KG1 (cell line): ENCODE measurements around the gene SLC39A11.
A peak's percentile ranks its signal among the peaks of the same experiment; 100 is the strongest.
"Not testable (repeated sequence)": the region's sequence is repeated elsewhere in the genome, so short reads cannot be mapped to it uniquely, and the experiment has no call there.

ENCODE experiments used
- DNase-seq: peaks from one replicate; lab custom pipeline; 2025; lab: John Stamatoyannopoulos, UW

The SLC39A11 gene, protein sequence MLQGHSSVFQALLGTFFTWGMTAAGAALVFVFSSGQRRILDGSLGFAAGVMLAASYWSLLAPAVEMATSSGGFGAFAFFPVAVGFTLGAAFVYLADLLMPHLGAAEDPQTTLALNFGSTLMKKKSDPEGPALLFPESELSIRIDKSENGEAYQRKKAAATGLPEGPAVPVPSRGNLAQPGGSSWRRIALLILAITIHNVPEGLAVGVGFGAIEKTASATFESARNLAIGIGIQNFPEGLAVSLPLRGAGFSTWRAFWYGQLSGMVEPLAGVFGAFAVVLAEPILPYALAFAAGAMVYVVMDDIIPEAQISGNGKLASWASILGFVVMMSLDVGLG

DNA sequence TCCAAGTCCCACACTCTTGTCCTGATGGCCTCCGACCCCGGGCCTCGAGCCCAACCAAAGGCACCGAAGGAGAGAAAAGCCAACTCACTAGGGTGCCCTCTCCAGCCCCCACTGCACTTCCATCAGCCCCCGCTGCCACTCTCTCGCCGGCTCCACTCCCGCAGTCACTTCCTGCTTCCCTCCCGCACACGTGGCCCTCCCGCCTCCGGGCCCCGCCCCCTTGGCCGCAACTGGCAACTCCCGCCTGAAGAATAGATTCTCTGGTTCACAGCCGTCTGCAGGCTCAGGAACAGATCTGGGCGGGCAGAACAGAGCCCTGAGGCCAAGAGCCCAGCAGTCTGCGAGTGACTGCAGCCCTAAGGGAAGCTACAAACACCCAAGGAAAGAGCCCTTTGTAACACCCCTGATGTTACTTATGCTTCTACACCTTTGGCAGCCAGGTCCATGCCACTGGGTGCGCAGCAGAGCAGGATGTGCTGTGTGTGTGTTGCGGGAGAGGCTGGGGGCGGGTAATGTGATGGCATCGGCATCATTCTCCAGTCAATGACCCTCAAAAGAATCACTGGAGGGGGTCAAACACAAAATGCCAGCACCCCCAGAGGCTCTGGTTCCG is at the start of gene SLC39A11:
TSS of gene SLC39A11 (minus strand) at position 166 of the 613 bp plus-strand sequence. CDS start 3,924 bp downstream, outside the sequence.
- peak; percentile 89 for DNase-seq

DNA sequence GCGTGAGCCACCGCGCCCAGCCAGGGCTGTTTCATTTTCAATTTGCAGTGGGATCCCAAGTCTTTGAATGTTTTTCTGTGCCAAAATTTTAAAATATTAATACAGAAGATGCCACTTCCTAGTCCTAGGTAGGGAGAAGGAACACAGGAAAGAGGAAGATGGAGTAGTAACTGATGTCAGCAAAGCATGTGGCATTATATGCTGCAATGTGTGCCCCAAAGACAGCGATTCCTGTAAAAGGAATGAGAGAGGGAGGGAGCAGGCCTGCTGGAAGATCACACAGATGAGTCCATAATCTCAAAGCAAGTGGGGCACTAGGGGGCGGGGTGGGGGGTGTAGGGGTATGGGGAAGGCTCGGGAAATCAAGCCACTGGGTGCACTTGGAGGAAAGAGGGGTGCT is 48.9 kb upstream of the SLC39A11 start:
- no peak for DNase-seq

DNA sequence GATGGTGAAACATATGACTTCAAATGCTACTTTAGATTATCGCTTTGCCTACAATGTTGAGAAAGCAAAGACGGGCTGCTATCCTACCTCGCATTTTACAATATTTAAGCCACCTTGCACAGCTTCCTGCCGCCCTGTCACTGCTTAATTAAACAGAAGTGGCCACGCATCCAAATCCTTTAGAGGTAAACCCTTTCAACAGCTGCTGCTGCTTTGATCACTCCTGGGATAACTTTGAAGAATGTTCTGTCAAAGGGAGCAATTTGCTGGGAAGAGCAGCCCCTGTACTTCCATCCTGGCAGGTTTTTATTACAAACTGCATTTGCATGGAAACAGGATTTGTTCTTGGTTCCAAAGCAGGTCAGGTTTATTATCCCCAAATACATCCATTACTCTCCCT is 48.1 kb upstream of the SLC39A11 start:
- no peak for DNase-seq

DNA sequence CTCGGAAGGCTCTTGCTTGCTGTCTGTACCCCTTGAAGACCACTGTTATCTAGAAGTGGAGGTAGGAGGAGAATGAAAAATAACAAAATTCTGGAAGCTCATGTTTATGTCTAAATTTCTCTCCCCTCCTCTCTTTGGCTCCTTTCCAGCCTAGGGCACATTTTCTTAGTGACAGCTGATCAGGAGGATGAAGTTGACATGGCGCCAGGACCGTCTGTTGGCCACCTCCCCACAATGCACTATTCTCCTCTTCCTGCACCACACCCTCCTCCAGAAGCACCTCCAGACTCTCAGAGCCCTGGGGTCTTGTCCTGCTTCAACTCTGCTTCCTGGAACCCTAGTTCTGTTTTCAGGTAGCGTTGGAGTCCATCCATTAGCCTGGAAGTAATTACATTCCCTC is 46.8 kb upstream of the SLC39A11 start:
- DNase-seq: no peak

DNA sequence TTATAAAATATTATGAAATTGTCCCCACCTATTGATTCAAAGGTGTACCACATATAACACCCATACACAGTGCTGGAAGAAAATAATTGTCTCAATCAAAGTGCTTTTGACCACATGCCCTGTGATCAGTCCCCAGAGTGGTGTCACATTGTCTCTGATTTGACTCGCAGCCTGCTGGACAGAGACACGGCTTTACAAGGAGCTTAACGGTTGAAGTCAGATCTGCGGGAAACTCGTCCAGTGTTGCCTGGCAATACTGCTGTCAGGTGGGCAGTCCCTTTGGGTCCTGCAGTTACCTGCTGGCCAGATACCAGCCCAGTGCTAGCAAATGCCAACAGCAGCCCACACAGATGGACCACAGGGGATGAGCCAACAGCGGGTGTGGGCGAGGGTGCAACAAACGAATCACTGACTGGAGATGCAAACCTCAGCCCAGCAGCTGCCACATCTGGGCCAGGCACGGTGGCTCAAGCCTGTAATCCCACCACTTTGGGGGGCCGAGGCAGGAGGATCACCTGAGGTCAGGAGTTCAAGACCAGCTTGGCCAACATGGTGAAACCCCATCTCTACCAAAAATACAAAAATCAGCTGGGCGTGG is 46.2 kb upstream of the SLC39A11 start:
- no peak for DNase-seq

DNA sequence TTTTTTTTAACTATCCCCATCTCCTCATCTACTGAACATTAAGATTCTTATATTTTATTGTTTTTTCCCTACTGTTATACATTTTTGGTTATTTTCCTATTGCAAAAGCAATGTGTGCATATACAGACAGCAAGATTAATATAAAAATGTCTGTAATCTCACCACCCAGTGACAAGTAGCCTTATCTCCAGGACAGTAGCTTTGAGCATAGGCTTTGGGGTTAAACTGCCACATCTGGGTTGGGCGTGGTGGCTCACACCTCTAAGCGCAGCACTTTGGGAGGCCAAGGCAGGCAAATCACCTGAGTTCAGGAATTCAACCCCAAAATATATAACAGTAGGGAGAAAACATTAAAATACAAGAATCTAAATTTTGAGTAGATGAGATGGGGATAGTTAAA is 44.9 kb upstream of the SLC39A11 start:
- DNase-seq: no peak

DNA sequence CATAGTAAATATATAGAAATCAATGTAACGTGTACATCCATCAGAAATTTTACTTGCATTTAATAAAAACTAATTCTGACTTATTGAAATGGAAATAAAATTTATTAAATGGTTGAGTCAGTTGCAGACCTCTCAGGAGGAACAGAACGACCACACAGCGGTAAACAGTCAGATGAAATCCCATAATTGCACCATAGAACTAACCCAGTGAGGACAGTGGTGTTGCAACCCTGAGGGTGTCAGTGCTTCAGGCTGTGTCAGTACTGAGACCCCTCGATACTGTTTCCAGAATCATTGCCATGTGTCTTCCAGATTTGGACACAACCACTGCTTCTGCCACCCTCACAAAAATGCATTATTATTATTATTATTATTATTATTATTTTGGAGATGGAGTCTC is 43.3 kb upstream of the SLC39A11 start:
- no peak for DNase-seq

DNA sequence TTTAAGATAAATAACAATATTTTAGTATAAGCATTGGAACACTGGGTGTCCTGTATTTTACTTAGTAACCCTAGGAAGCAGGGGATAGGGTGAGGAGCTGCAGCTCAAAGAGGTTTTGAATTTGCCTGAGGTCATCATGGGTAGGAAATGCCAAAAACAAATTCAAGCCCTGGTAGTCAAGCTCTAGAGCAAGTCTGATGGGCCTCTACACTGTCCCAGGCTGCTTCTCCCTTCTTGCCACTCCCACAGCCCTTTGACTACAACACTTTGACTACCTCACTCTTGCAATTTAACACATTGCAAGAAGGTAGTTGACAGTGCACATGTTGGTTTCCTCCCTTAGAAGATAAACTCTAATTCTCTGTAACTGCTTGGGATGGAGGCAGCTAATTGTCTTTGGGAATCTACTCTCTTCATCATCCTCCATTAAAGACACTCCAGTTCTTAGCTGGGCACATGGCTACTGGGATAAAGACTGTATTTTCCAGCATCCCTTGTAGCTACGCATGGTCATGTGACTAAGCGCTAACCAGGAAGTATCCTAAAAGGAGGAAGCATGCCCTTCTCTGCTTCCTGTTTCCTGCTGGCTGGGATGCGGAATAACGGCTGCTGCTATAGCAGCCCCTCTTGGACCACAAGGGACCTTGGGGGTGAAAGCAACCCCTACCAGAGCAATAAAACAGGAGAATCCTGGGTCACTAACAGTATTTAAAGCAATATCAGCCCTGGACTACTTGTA is 41.6 kb upstream of the SLC39A11 start:
- no peak for DNase-seq

DNA sequence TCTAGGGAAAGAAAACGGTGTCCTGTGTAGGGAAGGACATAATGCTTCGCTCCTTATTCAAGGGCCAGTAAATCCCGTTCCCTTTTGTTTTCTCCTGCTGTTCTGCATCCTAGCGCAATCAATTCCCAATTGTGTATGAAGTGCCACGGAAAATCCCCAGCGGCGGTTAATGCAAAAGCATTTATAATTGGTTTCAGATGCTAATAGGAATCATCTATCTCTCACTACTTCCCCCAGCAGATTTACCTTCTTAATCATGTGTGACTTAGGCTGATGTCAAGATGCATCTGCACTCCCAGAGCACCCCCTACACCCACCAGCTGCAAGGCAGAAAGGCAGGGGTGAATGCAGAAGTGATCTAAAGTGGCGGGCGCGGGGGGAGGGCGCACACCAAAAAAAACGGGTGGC is 39.6 kb upstream of the SLC39A11 start:
- no peak for DNase-seq

DNA sequence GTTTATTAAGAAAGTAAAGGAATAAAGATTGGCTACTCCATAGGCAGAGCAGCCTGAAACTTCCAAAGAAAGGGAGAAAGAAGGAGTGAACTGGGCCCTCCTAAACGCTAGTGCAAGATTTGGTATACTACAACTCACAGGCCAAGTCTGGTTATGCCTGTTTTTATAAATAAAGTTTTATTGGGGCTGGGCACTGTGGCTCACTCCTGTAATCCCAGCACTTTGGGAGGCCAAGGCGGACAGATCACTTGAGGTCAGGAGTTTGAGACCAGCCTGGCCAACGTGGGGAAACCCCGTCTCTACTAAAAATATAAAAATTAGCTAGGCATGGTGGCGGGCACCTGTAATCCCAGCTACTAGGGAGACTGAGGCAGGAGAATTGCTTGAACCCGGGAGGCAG is 39.0 kb upstream of the SLC39A11 start:
- DNase-seq: not testable (repeated sequence)

DNA sequence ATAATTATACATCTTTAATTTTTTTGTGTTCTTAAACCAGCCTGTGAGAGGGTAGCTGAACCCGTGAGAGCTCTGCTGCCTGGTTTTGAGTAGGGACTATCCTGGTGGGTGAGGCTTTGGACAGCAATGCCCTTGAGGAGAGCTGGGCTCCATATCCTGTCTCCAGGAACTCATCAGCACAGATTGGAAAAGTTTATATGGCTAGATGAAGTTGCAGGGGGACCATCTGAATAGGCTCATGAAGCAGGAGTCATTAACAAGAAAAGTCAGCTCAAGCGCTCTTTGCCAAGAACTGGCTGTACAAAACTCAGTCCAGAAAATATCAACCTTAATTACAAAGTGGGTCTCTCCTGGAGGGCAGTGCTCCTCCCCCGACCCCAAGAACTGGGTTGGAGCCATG is 38.5 kb upstream of the SLC39A11 start:
- DNase-seq: no peak

DNA sequence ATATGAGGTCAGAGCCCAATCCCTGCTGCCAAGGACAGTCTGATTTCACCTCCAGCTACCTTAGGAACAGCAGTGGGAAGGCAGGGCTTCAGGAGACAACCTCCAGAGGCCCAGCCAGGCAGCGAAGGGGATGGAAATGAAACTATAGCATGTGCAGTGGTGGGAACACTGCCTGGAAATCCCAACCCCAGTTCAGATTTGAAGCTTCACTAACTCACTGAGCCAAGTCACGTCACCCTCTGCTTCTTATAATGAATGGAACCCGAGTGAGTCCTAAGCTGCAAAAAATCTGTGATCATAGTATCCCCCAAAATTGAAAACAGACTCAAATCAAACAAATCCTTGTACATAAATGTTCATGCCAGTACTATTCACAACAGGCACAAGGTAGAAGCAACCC is 36.0 kb upstream of the SLC39A11 start:
- no peak for DNase-seq

DNA sequence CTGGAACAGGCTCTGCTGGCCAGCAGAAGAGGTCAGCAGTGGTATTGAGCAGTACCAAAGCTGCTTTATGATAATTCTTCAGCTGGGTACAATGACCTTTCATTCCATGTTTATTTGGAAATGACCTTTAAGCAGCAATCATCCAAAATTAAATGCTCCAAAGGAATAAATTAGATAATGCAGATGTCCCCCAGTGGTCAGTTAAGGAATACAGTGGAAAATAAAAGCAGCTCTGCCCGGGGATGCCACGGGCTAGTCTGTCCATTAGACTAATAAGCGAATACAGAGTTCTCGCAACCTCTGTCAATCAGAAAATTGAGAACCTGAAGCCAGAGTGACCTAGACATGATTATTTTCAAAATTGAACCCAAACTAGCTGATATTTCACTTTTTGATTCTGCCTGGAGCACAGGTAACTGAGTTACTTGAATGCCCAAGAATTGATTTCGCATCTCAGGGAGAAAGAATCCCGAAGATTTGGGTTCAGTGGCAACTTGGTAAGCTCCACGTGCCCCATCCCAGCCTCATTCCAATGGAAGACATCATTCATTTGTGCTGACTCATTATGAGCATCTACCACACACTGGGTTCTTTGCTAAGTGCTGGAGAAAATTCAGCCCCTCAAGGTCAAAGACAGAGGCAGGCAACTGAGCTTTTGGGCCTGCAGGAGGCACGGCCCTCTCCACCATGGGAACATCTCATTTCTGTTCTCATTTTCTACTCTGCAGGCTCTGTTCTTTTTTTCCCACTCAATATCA is 34.4 kb upstream of the SLC39A11 start:
- no peak for DNase-seq

DNA sequence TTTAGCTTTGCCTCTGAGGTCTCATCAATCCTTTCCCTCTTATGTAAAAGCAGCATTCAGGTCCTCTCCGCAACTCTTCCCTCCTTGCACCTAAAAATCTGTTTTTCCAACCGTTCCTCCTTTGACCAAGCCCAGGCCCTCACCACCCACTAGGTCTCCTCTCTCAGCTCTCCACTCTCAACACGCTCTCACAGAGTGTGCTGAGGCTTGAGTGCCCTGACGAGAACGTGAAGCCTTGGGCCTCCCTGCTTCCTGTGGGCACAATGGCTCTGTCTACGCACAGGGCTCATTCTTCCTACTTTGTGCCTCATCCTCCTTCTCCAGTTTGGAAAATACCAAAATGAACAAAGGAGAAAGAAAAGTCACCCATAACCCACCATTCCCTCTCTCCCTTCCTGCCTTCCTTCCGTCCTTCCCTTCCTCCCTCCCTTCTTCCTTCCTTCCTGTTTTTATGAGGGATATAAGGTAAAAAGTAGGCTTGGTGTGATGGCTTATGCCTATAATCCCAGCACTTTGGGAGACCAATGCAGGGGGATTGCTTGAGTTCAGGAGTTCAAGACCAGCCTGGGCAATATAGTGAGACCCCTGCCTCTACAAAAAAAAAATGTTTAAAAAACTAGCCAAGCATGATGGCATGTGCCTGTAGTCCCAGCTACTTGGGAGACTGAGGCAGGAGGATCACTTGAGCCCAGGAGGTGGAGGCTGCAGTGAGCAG is 31.3 kb upstream of the SLC39A11 start:
- DNase-seq: no peak

DNA sequence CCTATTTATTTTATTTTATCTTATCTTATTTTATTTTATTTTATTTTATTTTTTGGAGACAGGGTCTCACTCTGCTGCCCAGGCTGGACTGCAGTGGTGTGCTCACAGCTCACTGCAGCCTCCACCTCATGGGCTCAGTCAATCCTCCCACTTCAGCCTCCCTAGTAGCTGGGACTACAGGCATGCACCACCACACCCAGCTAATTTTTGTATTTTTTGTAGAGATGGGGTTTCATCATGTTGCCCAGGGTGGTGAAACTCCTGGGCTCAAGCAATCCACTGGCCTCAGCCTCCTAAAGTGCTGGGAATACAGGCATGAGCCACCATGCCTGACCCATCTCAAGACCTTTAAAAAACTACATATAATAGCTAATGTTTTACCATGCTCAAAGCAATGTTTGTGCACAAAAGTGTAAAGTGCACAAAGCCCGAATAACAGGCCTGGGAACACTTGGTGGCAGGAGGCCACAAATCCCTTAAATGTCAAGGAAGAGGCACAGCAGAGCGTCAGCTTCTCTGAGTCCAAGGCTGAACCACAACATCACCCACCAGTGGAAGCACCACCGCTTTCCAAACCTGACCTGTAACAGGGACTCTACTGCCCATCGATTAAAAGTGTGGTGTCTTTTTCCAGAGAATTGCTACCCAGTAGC is 30.6 kb upstream of the SLC39A11 start:
- DNase-seq: no peak

DNA sequence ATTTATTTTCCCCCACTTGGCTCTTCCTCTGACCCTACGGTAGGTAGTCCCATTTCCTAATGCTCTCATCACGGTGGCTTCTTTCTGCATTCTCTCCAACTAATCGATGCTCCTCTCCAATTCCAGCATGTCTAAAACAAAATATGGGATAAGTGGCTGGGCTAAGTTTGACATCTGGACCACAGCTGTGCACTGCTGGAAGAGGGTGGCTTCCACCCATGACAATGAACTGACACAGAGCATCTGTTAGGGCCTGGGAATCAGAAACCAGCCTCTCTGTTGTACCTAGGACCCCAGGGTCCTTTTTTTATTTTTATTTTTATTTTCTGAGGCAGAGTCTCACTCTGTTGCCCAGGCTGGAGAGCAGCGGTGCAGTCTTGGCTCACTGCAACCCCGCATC is 29.0 kb upstream of the SLC39A11 start:
- DNase-seq: no peak

DNA sequence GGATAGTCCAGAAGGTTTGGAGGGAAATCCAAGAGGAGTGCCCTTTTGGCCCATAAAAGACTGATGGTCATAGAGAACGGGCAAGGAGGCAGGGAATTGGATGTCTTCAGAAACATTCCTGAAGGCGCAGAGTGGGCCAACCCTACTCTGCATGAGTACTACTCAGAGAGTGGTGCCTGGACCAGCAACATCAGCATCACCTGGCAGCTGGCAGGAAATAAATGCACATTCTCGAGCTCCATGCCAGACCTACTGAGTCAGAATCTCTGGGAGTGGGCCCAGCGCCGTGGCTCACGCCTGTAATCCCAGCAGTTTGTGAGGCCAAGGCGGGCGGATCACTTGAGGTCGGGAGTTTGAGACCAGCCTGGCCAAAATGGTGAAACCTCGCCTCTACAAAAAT is 27.1 kb upstream of the SLC39A11 start:
- no peak for DNase-seq

DNA sequence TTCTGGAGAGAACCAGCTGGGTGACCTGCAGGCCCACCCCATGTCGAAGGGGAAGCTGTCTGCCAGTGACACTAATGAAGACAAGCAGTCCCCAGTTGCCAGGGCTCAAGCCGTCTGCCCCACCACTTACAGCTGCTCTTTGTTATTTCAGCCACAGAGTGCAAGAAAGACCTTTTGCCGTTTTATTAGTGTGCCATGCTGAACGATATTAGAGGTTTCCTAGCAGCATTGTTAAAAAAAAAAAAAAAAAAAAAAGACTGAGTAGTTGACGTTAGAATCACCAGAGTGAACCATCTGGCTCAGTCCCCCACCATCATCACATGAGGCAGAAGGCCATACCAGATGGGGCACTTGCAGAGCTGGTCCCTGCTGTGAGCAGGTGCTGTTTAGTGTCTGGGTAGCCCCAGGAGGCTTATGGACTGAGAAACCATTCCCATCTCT is 26.5 kb upstream of the SLC39A11 start:
- no peak for DNase-seq

DNA sequence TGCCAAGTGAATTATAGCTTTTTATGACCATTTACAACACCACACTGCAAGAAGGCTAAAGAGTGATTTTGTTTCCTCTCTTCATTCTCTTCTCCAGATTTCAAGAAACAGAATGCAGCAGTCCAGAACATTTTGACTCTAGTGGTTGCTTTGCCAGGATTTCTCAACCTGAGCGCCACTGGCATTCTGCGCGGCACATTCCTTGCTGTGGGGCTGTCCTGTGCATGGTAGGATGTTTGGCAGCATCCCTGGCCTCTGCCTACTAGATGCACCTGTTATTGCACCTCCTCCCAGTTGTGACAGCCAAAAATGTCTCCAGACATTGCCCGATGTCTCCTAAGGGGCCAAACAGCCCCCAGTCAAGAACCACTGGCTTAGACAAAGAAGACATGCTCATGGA is 25.7 kb upstream of the SLC39A11 start:
- DNase-seq: no peak

DNA sequence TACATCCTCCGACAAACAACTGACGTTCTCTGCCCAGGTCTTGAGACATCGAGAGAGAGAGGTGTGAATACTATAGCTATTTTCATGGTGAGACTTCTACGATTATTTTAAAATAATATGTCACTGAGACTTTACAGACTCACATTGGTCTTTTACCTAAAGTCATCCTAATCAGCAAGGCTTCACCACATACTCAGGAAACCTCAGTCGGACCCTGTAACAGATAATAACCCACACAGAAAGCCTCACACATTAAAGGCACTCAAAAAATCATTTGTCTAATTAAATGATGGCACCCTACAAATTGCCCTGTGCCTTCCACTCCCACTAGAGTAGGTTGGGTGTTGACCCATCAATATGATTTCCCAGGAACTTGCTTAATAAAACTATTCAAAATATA is 19.8 kb upstream of the SLC39A11 start:
- no peak for DNase-seq

DNA sequence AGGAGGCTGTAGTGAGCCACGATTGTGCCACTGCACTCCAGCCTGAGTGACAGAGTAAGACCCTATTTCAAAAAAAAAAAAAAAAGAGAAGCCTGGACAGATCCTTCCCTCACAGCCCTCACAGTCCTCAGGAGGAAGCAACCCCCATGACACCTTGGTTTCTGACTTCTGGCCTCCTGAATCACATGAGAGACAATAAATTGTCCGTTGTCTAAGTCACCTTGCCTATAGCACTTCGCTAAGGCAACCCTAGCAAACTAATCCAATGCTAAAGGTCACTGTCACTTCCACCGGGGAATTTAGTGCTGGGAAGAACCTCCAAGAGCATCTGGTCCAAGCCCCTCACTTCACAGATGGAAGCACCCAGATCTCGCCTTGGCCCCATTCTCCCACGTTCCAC is 18.9 kb upstream of the SLC39A11 start:
- no peak for DNase-seq
